SU-DHL-6 (cell line): ENCODE results near the gene ANKFY1.

Experiments
- H2AFZ ChIP-seq: fragments of 200-600 bp; sonication (generic); 2 replicates; pipeline ENCODE4 v1.6.1; 2014; ENCODE audit warnings: low read depth, mild to moderate bottlenecking, moderate library complexity, mixed read lengths, antibody characterized with exemption, low read length; ENCODE audit not compliant: severe bottlenecking
- H3F3A ChIP-seq: fragments of 200-600 bp; shearing (Covaris generic); 2 replicates; pipeline ENCODE4 v1.6.0; 2016; ENCODE audit warnings: antibody characterized with exemption, mild to moderate bottlenecking; ENCODE audit not compliant: insufficient read depth
- H3K27ac ChIP-seq: fragments of 200-600 bp; sonication (generic); 2 replicates; pipeline ENCODE4 v1.5.1; 2016; ENCODE audit warnings: low read depth, mild to moderate bottlenecking, low read length, moderate library complexity, mixed read lengths
- H3K27me3 ChIP-seq: fragments of 200-600 bp; sonication (generic), shearing (Covaris generic); 2 replicates; pipeline ENCODE4 v1.6.0; 2014; ENCODE audit warnings: mild to moderate bottlenecking, low read length
- H3K36me3 ChIP-seq: fragments of 200-600 bp; sonication (generic); 2 replicates; pipeline ENCODE4 v1.6.1; 2014; ENCODE audit warnings: mild to moderate bottlenecking, low read length, mixed read lengths
- H3K4me2 ChIP-seq: fragments of 300-600, 200-600 bp; shearing (Covaris generic), sonication (generic); 2 replicates; pipeline ENCODE4 v1.6.0; 2014; ENCODE audit warnings: low read length, low read depth, mild to moderate bottlenecking; ENCODE audit not compliant: poor library complexity, severe bottlenecking
- H3K4me3 ChIP-seq: fragments of 200-600 bp; sonication (generic); 2 replicates; pipeline ENCODE4 v1.5.1; 2014; ENCODE audit warnings: antibody characterized with exemption, low read length, mild to moderate bottlenecking, mixed read lengths; ENCODE audit not compliant: insufficient read depth, poor library complexity, severe bottlenecking
- H3K79me2 ChIP-seq: fragments of 200-600 bp; sonication (generic); 2 replicates; pipeline ENCODE4 v1.6.1; 2014; ENCODE audit warnings: mild to moderate bottlenecking, low read length, moderate library complexity; ENCODE audit not compliant: insufficient read depth
- H3K9ac ChIP-seq: fragments of 200-600 bp; sonication (generic); 2 replicates; pipeline ENCODE4 v1.7.0; 2014; ENCODE audit warnings: mild to moderate bottlenecking, low read length
- H3K9me2 ChIP-seq: fragments of 200-600 bp; sonication (generic); replicated peaks from 2 replicates; pipeline ENCODE4 v1.6.1; 2014; ENCODE audit warnings: low read length; ENCODE audit not compliant: insufficient read depth
- H3K9me3 ChIP-seq: fragments of 200-600 bp; sonication (generic); 2 replicates; pipeline ENCODE4 v1.6.1; 2014; ENCODE audit warnings: low read length, mixed read lengths; ENCODE audit not compliant: insufficient read depth
- H4K20me1 ChIP-seq: fragments of 200-600 bp; sonication (generic); 2 replicates; pipeline ENCODE4 v1.6.1; 2014; ENCODE audit warnings: low read depth, mild to moderate bottlenecking, antibody characterized with exemption, low read length, moderate library complexity, mixed read lengths
- CTCF ChIP-seq: fragments of 200-600 bp; sonication (generic); IDR thresholded peaks from one replicate; pipeline ENCODE4 v1.5.1; 2017; ENCODE audit warnings: antibody characterized with exemption, mild to moderate bottlenecking, low read length, moderate library complexity; ENCODE audit not compliant: insufficient read depth, poor library complexity, severe bottlenecking
- EZH2phosphoT487 ChIP-seq: fragments of 200-600 bp; sonication (generic), shearing (Covaris generic); conservative IDR thresholded peaks from 2 replicates; pipeline ENCODE4 v1.6.1; 2018; ENCODE audit warnings: mild to moderate bottlenecking, antibody characterized with exemption, low read length, moderate library complexity, mixed read lengths

The ANKFY1 gene

GRCh38 chr17:4125552-4125951 lies 138.2 kb downstream of the ANKFY1 start:
- Histone ChIP-seq H3K4me3 (no peak overlapping the region), H3K9ac (no peak overlapping the region), H3K9me3 (no peaks in the 10 kb centered on the region), H3K36me3 (peaks cover 6% of the 10 kb centered on the region; the same call in 1 of the 2 replicates), H3K4me2 (no peak overlapping the region), H3K9me2 (no peaks in the 10 kb centered on the region), H3K27ac (no peak overlapping the region), H3K27me3 (no peaks in the 10 kb centered on the region), H2AFZ (no peak overlapping the region), H4K20me1 (no peaks in the 10 kb centered on the region), H3K79me2 (peaks cover 46% of the 10 kb centered on the region), H3F3A (no peaks in the 10 kb centered on the region)
- no peak for TF ChIP-seq CTCF
- TF ChIP-seq EZH2phosphoT487, result no peak

- Histone ChIP-seq H3K4me2 (no peak overlapping the region), H3K27me3 (no peaks in the 10 kb centered on the region), H3K9me3 (no peaks in the 10 kb centered on the region), H3K9ac (no peak overlapping the region), H3F3A (no peaks in the 10 kb centered on the region), H3K27ac (no peak overlapping the region), H3K9me2 (no peaks in the 10 kb centered on the region), H3K4me3 (no peak overlapping the region), H3K79me2 (peaks cover 42% of the 10 kb centered on the region), H2AFZ (no peak overlapping the region), H3K36me3 (peaks cover 6% of the 10 kb centered on the region; the same call in 1 of the 2 replicates), H4K20me1 (no peaks in the 10 kb centered on the region)
- TF ChIP-seq EZH2phosphoT487 (no peak), CTCF (no peak)
Measured at GRCh38 chr17:4124999-4125398, 138.8 kb downstream of the ANKFY1 start.

- Histone ChIP-seq H3F3A (no peaks in the 10 kb centered on the region), H3K79me2 (peaks cover 4% of the 10 kb centered on the region), H2AFZ (no peak overlapping the region), H3K9ac (no peak overlapping the region), H3K27ac (no peak overlapping the region), H3K9me2 (no peaks in the 10 kb centered on the region), H3K9me3 (no peaks in the 10 kb centered on the region), H3K4me3 (no peak overlapping the region), H3K36me3 (peaks cover 15% of the 10 kb centered on the region; the same call in 1 of the 2 replicates), H3K4me2 (no peak overlapping the region), H3K27me3 (no peaks in the 10 kb centered on the region), H4K20me1 (no peaks in the 10 kb centered on the region)
- no peak for TF ChIP-seq CTCF
- no peak for TF ChIP-seq EZH2phosphoT487
Measured at GRCh38 chr17:4120332-4120731, 143.4 kb downstream of the ANKFY1 start.
